Measurements from ENCODE around the gene H3-3A. TPM values are rescaled to one million over a fixed set of nuclear protein-coding genes. Genes with fewer than 3 reads are reported as not detected.

The H3-3A gene
- total RNA-seq, 4 donors from 2014 or later = 284 to 317 (median 305) TPM

GRCh38 chr1:226093621-226094020 lies 31.1 kb downstream of the H3-3A start:
- DNase-seq (ENCODE audit: low spot score) (no peak), ATAC-seq (ENCODE audit: low FRiP score) (no peak)
- no peak for TF ChIP-seq CTCF (IDR thresholded peaks at IDR 0.05)

GRCh38 chr1:226094451-226094850 lies 31.9 kb downstream of the H3-3A start:
- DNase-seq (ENCODE audit: low spot score) = no peak
- ATAC-seq (ENCODE audit: low FRiP score) = no peak
- TF ChIP-seq CTCF (IDR thresholded peaks at IDR 0.05) = no peak

- TF ChIP-seq CTCF (IDR thresholded peaks at IDR 0.05) = no peak
- no peak for ATAC-seq (ENCODE audit: low FRiP score)
- no peak for DNase-seq (ENCODE audit: low spot score)
Observed at GRCh38 chr1:226095286-226095685, 32.8 kb downstream of the H3-3A start.

GRCh38 chr1:226097866-226098625 lies 35.5 kb downstream of the H3-3A start:
- no peak for TF ChIP-seq CTCF (IDR thresholded peaks at IDR 0.05)
- no peak for DNase-seq (ENCODE audit: low spot score)

GRCh38 chr1:226098870-226099835 lies 36.6 kb downstream of the H3-3A start:
- no peak for DNase-seq (ENCODE audit: low spot score)
- no peak for TF ChIP-seq CTCF (IDR thresholded peaks at IDR 0.05)
- no peak for ATAC-seq (ENCODE audit: low FRiP score)

More at GRCh38 chr1:226097866-226098625, 35.5 kb downstream of the H3-3A start:
- no peak for ATAC-seq (ENCODE audit: low FRiP score)

- ATAC-seq (ENCODE audit: low FRiP score) = no peak
- no peak for TF ChIP-seq CTCF (IDR thresholded peaks at IDR 0.05)
- DNase-seq (ENCODE audit: low spot score) = no peak
Observed at GRCh38 chr1:226100436-226101391, 38.2 kb downstream of the H3-3A start.

Data from omental fat pad (tissue), 4 donors.